Activated gamma-delta T cell treated with Interleukin-2 at 50 U/mL for 16 hours (primary cell): Measurements from ENCODE around the gene MAPK4.
"Not testable (repeated sequence)": the region's sequence is repeated elsewhere in the genome, so short reads cannot be mapped to it uniquely, and the experiment has no call there.

Experiments used
- DNase-seq: peaks from one replicate; pipeline ENCODE4 v3.0.0-alpha.2; 2020

Gene MAPK4

GRCh38 chr18:50578651-50579050, 18.8 kb downstream of the MAPK4 start:
- no peak for DNase-seq

- no peak for DNase-seq
Measured at GRCh38 chr18:50579061-50579774, 19.3 kb downstream of the MAPK4 start.

DNA sequence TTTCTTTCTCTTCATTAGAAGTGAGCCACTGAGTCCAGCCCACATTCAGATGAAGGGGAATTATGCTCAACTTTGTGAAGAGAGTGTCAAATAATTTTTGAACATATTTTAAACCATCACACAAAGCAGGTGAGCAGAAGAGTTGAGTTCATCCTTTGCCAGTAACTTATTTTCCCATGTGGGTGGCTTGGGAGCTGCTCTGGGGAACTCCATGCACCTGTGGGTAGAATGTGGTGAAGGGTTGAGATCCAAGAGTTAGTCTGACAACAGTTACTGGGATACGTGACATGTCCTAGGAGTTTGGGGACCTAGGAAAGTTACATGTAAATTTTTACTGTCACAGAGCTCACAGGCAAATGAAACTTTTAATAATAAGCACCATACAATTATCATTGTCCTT, 21.6 kb downstream of the MAPK4 start:
- DNase-seq = no peak

DNA sequence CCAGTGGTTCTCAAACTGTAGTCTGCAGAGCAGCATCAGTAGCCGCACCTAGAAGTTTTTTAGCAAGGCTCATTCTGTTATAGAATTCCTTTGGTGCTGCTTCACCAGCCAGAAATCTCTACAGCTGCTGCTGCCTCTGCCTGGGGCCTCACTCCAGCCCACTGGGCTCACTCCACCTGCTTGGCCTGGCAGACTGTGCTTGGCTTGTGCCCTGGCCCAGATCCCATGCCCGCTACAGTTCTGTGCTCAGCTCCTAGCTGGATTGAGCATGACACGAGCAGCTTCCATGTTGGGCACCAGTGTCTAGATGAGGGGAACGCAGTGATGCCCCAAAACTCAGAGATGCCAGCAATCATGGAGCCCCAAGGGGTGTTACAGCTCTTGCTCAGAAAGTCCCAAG, 22.6 kb downstream of the MAPK4 start:
- no peak for DNase-seq

DNA sequence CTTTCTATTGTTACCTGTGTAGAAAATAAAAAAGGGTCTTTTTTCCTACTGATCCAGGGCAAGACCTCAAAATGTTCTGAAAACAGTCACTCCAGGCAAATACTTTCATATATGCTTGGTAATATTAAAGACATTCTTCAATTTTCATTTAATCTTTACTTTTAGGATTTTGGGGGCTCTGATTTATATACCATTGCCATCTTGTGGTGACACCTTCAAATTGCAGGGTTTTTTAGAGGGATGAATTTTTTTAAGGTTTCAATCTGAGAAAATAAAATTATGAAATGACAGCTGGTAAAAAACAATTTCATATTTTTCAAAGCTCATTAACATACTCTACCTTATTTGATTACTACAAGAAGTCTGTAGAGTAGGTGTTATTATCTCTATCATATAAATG, 26.8 kb downstream of the MAPK4 start:
- DNase-seq = no peak

DNA sequence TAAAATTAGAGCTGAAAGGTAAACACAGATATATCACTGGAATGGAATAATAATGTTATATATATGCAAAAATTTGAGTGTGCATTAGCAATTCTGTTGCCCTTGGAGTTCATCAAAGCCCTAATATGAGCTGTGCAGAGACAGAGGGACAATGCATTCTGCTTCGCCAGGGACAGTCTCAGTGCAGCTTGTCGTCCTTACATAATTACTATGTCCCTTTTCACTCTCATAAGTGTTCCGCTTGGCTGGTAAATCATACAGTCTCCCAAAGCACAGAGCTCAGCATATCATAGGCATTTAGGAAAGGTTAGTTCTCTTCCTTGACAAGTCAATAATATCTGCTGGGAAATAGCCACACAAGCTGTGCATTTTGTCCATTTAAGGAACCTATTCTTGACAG, 30.7 kb downstream of the MAPK4 start:
- DNase-seq = no peak

DNA sequence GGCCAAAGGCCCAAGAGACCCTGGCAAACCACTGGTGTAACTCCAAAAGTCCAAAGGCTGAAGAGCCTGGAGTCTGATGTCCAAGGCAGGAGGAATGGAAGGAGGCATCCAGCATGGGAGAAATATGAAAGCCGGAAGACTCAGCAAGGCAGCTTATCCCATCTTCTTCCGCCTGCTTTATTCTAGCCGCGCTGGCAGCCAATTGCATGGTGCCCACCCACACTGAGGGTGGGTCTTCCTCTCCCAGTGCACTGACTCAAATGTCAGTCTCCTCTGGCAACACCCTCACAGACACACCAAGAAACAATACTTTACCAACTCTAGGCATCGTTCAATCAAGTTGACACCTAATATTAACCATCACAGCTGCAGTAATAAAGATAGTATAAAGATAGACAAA, 34.1 kb downstream of the MAPK4 start:
- DNase-seq = no peak

- DNase-seq = no peak
Measured at GRCh38 chr18:50594942-50595341, 35.1 kb downstream of the MAPK4 start.

DNA sequence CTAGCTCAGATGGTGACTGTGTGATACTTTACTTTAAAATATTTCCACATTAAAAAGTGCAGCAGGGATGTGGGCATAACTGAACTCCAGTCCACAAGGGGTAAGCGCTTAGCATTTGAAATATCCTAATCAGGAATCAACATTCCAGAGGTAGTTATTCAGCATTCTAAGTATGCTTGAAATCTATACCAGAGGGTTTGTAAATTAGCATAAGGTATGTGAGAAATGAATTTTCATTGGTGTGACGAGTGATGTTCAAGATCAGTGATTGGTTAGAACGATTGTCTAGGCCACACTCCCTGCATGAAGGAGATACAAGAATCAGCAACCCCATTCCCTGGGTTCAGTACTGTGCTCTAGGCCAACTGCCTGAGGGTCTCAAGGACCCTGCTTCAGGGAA, 42.6 kb downstream of the MAPK4 start:
- no peak for DNase-seq

DNA sequence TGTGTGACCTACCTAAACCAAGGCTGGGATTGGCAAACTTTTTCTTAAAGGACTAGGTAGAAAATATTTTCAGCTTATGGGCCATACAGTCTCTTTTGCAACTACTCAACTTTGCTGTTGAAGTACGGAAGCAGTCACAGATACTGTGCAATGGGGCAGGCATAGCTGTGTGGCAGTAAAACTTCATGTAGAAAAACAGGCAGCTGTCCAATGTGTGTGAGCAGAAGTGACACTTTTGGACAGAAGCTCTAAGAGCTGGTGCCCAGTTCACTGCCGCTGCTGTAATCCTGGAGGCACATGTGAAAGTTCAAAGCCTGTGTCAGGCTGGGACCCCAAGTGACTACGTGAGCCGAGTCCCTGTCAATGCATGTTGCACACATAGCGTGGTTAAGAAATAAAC, 46.7 kb downstream of the MAPK4 start:
- DNase-seq = no peak

GRCh38 chr18:50607378-50607926, 47.6 kb downstream of the MAPK4 start:
- DNase-seq = no peak

- DNase-seq = not testable (repeated sequence)
Measured at GRCh38 chr18:50609171-50609570, 49.3 kb downstream of the MAPK4 start.

DNA sequence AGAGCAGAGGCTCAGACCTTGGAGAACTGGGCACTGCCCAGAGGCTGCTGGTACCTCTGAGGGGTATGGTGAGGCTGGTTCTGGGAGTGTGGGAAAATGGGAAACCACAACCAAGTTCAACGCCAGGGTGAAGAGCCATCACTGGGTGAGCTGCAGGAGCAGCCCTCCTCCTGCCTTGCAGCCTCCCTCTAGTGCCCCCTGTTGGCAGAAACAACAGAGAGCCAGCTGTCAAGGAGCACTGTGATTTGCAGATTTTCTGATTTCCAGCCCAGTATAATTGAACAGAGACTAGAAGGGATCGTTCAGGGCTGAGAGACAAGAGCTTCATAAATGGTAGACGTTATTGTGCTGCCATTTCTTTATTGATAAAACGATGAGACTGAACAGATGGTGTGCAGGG, 50.5 kb downstream of the MAPK4 start:
- DNase-seq = no peak

GRCh38 chr18:50611529-50611941, 51.6 kb downstream of the MAPK4 start:
- no peak for DNase-seq

DNA sequence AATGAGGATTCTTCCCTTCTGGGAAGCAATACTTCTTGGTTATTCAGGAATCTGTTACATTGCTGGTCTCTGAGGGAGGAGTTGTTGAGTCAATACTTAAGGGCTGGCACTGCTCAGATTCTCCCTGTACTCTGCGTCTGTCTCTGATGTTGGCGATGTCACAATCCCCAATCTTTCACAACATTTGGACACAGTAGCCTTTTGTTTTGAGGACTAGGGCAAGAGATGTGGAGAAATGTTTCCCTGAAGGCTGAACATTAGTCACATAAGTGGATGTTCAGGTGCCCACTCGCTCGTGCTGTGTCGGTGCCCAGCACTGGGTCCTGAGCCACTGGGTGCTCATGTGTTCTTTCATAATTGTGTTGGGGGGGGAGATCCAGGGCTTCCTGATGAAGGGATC, 55.0 kb downstream of the MAPK4 start:
- DNase-seq = no peak

DNA sequence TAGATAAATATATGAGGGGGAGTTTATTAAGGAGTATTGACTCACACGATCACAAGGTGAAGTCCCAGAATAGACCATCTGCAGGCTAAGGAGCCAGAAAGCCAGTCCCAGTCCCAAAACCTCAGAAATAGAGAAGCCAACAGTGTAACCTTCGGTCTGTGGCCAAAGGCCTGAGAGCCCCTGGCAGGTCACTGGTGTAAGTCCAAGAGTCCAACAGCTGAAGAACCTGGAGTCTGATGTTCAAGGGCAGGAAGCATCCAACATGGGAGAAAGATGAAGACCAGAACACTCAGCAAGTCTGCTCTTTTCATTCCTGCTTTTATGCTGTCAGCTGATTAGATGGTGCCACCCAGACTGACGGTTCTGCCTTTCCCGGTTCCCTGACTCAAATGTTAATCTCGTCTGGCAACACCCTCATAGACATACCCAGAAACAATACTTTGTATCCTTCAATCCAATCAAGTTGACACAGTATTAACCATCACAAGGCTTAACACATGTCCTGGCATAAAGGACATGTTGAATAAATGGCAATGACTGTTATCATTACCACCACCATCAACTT, 56.7 kb downstream of the MAPK4 start:
- no peak for DNase-seq

DNA sequence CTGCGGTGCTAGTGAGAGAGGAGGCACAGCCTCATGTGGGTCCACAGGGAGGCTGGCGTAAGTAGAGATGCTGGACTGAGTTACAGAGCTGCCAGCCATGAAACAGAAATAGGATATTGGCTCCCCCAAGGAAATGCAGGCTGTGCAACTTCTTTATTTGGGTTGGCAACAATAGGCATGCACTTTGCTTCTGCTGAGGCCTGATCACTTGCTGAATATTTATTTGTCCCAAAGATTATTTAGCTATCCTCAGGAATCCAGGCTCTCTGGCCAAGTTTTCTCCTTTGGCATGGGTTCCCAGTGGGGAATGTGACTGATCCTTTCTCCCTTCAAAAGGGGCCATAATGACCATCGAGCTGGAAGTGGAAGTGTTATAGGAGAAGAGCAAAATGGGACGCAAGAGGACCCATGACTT, 60.0 kb downstream of the MAPK4 start:
- no peak for DNase-seq

GRCh38 chr18:50620319-50620718, 60.4 kb downstream of the MAPK4 start:
- no peak for DNase-seq

- no peak for DNase-seq
Measured at GRCh38 chr18:50621366-50621765, 61.5 kb downstream of the MAPK4 start.

GRCh38 chr18:50622320-50622719, 62.4 kb downstream of the MAPK4 start:
- no peak for DNase-seq

DNA sequence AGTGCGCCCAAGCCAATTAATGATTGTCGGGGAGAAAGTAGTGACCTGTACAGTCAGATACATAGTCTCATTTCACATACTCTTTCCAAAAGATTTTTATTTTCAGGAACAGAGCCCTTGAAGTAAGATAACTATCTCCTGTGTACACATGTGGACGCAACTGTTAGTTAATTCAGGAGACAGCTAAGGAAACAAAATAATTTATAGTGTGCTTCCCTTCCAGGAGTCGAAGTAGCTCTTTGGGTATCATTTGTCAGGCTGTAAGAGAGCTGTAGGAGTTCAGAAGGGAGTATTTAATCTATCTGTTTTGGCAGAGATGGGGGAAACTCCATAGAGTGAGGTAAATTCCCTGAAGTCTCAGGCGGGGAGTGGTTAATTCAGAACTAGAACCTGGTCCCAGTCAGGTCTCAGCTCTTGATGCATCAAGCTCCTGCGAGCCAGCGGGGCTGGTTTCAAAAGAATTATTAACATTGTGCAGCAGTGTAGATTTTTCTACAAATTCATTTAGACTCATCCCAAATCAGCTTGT, 63.0 kb downstream of the MAPK4 start:
- no peak for DNase-seq

DNA sequence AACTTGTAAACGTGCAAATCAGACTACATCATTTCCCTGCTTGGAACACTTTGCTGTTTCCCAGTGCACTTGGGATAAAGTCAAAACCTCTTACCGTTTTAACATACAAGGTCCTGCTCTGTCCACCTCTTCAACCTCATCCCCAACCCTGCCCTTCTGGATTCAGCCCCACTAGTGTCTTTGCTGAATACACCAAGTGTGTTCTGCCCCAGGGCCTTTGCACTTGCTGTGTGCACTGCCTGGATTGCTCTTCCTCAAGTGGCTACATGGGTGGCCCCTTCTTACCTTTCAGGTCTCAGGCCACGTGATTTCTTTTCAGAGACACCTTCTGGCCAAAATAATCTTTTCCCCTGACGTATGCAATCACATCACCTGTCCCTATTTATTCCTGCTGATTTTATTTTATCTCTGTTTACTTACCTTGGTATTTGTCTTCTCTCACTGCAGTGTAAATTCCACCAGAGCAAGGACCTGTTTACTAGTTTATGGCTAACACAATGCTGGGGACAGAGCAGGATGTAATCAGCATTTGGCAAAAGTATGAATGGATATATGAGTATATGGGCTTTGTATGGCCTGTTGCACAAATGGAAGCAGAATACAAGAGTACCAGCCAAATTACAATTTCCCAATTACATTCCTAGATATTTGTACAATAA, 63.9 kb downstream of the MAPK4 start:
- DNase-seq = no peak

DNA sequence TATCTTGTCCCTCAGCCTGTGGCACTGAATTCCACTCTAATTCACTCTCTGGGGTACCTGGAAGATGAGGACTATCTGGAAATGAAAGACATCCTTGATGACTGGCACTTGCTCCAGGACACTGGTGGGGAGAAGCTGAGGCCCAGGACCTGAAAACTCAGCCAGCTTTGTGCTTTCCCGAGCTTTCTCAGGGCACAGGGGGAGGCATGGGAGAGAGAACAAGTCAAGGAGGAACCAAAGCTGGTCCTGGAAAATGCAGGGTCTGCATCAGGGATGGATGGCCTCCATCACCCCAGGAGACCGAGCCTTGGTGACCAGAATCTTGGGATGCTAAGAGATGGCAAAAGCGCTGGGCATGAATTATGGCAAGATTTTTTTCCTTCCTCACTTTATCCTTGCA, 65.1 kb downstream of the MAPK4 start:
- DNase-seq = no peak

DNA sequence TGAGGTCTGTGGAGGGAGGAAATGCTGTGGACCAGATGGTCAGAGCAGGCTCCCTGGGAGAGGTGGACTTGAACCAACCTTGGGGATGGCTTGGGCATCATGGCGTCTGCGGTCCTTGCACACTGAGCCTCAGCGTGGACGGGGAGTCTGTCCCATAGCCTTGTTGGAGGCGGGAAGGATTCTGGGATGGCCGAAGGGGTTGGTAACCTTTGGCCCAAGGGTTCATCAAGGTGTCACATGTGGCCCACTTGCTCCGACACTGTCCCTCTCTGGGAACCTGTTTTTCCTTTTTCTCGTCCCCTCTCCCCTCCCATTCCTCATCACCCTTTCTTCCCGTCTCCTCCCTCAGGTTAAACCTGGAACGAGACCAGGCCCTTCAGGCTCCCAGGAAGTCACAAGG, 66.4 kb downstream of the MAPK4 start:
- DNase-seq = no peak
